ENCODE measurements around the gene WFIKKN1. TPM values are rescaled to one million over a fixed set of nuclear protein-coding genes. Genes with fewer than 3 reads are reported as not detected.

WFIKKN1 gene
- total and polyA plus RNA-seq, 2 donors, result 0.33 to 2.1 TPM

- DNase-seq (ENCODE audit: low read depth in 6 of 9, low spot score in 9 of 9), result no peak
- H3K27me3 ChIP-seq (ENCODE audit: control insufficient read depth in 2 of 2, insufficient read depth in 1 of 2, low read length in 1 of 2), result peaks cover 7 to 25% of the 10 kb centered on the region in 2 donors
- H3K4me3 ChIP-seq (ENCODE audit: low read length in 2 of 2), result no peak overlapping the region
- WGBS, result 95% methylated on average over 28 of the region's 28 CpGs
- peaks cover 29 to 31% of the 10 kb centered on the region in 2 donors for H3K36me3 ChIP-seq (ENCODE audit: control insufficient read depth in 2 of 2, insufficient read depth in 2 of 2, low read length in 1 of 2)
- H3K9me3 ChIP-seq (ENCODE audit: control insufficient read depth in 2 of 2, insufficient read depth in 1 of 2, low read length in 1 of 2), result peaks cover 0 to 1% of the 10 kb centered on the region in 2 donors
- peaks cover 19 to 56% of the 10 kb centered on the region in 2 donors for H3K4me1 ChIP-seq (ENCODE audit: control insufficient read depth in 2 of 2, insufficient read depth in 2 of 2, low read length in 2 of 2)
- H3K27ac ChIP-seq (ENCODE audit: low read depth in 1 of 2, low read length in 1 of 2), result no peak overlapping the region
Observed at GRCh38 chr16:681746-682427, 51.1 kb downstream of the WFIKKN1 start.

DNA sequence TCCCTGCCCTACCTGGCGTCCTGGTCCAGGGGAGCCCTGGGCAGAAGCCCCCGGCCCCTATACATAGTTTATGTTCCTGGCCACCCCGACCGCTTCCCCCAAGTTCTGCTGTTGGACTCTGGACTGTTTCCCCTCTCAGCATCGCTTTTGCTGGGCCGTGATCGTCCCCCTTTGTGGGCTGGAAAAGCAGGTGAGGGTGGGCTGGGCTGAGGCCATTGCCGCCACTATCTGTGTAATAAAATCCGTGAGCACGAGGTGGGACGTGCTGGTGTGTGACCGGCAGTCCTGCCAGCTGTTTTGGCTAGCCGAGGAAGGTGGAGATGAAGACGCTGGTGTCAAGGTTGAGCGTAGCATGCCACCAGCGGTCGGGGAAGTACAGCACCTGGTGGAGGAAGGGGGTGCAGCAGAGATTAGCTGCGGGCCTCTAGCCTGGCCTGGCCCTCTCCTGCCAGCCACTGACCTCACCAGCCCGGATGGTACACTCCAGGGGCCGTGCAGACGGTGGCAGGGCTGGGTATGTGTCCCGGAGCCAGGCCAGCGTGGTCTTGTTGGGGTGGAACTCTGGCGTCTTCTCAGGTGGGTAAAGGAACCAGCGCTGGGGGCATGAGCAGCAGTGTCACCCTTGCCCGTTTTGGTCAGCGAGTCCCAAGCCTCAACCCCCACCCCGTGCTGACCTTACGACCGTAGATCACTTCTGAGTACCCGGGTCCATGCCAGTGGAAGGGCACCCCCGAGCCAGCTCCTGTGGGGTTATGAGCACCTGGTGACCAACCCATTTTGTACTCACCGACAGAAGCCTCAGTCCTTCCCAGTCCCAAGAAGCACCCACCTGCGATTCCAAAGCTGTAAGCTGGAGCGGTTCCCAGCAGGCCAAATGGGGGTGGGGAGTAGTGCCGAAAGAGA lies 52.0 kb downstream of the WFIKKN1 start:
- H3K4me3 ChIP-seq (ENCODE audit: low read length in 2 of 2), result peak overlapping the region in 1 of 2 donors; percentile 37
- peaks cover 19 to 49% of the 10 kb centered on the region in 2 donors for H3K4me1 ChIP-seq (ENCODE audit: control insufficient read depth in 2 of 2, insufficient read depth in 2 of 2, low read length in 2 of 2)
- 96% methylated on average over 36 of the region's 36 CpGs for WGBS
- H3K36me3 ChIP-seq (ENCODE audit: control insufficient read depth in 2 of 2, insufficient read depth in 2 of 2, low read length in 1 of 2), result peaks cover 36 to 37% of the 10 kb centered on the region in 2 donors
- H3K27ac ChIP-seq (ENCODE audit: low read depth in 1 of 2, low read length in 1 of 2), result no peak overlapping the region
- peaks cover 2 to 16% of the 10 kb centered on the region in 2 donors for H3K27me3 ChIP-seq (ENCODE audit: control insufficient read depth in 2 of 2, insufficient read depth in 1 of 2, low read length in 1 of 2)
- no peak for DNase-seq (ENCODE audit: low read depth in 6 of 9, low spot score in 9 of 9)
- peaks cover 0 to 1% of the 10 kb centered on the region in 2 donors for H3K9me3 ChIP-seq (ENCODE audit: control insufficient read depth in 2 of 2, insufficient read depth in 1 of 2, low read length in 1 of 2)

DNA sequence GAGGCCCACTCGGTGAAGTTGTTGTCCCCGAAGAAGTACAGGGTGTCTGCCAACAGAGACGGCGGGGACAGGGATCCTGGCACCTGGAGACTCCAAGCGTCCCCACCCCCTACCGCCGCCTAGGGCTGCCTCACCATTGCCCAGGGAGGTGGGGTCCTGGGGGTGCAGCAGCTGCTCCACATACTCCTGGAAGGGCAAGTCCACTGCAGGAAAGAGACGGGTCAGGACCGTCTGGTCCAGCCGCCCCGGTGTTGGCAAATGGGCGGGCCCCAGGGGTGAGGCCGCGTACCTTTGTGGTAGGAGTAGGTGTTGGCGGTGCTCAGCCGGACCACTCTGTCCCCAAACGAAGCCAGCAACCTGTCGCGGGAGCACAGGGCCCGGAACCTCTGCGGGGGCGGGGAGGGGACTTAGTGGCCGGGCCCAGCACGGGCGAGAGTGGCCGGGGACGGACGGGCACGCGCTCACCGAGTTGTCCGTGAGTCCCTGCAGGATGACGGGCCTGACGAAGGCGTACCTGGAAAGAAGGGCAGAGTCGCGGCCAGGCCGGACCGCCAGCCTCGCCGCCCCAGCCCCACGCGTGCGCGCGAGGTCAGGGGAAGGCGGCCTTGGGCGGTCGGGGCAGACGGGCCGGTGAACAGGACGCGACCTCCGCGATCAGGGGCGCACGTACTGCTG lies 52.7 kb downstream of the WFIKKN1 start:
- Histone ChIP-seq H3K4me1 (ENCODE audit: control insufficient read depth in 2 of 2, insufficient read depth in 2 of 2, low read length in 2 of 2) (peaks cover 20 to 42% of the 10 kb centered on the region in 2 donors), H3K4me3 (ENCODE audit: low read length in 2 of 2) (peak overlapping the region; percentile 37 to 79), H3K27ac (ENCODE audit: low read depth in 1 of 2, low read length in 1 of 2) (peak overlapping the region in 1 of 2 donors; percentile 68), H3K27me3 (ENCODE audit: control insufficient read depth in 2 of 2, insufficient read depth in 1 of 2, low read length in 1 of 2) (peaks cover 0 to 8% of the 10 kb centered on the region in 2 donors), H3K9me3 (ENCODE audit: control insufficient read depth in 2 of 2, insufficient read depth in 1 of 2, low read length in 1 of 2) (peaks cover 0 to 1% of the 10 kb centered on the region in 2 donors), H3K36me3 (ENCODE audit: control insufficient read depth in 2 of 2, insufficient read depth in 2 of 2, low read length in 1 of 2) (peaks cover 36 to 39% of the 10 kb centered on the region in 2 donors)
- no peak for DNase-seq (ENCODE audit: low read depth in 6 of 9, low spot score in 9 of 9)
- 30% methylated on average over 57 of the region's 57 CpGs for WGBS

Other genes with a start within 250 kb of the WFIKKN1 start
- gene PGAP6, start 249.0 kb upstream of the WFIKKN1 start, total RNA-seq, result 22.1 TPM
- 47.4 TPM for gene PGAP6, start 249.0 kb upstream of the WFIKKN1 start, polyA plus RNA-seq
- 57.1 TPM for gene NME4, start 233.8 kb upstream of the WFIKKN1 start, total RNA-seq
- 34.4 TPM for gene NME4, start 233.8 kb upstream of the WFIKKN1 start, polyA plus RNA-seq
- 4.5 TPM for gene DECR2, start 229.1 kb upstream of the WFIKKN1 start, total RNA-seq
- gene DECR2, start 229.1 kb upstream of the WFIKKN1 start, polyA plus RNA-seq, result 14.2 TPM
- 6.8 TPM for gene RAB11FIP3, start 205.3 kb upstream of the WFIKKN1 start, total RNA-seq
- 26.7 TPM for gene RAB11FIP3, start 205.3 kb upstream of the WFIKKN1 start, polyA plus RNA-seq
- 16.8 TPM for gene CAPN15, start 103.3 kb upstream of the WFIKKN1 start, total RNA-seq
- 40.4 TPM for gene CAPN15, start 103.3 kb upstream of the WFIKKN1 start, polyA plus RNA-seq
- under 0.01 TPM for gene PRR35, start 70.6 kb upstream of the WFIKKN1 start, total RNA-seq
- gene PRR35, start 70.6 kb upstream of the WFIKKN1 start, polyA plus RNA-seq, result 0.09 TPM
- gene NHLRC4, start 64.0 kb upstream of the WFIKKN1 start, total RNA-seq, result 5.5 TPM
- 3.1 TPM for gene NHLRC4, start 64.0 kb upstream of the WFIKKN1 start, polyA plus RNA-seq
- gene PIGQ, start 61.0 kb upstream of the WFIKKN1 start, total RNA-seq, result 14.4 TPM
- gene PIGQ, start 61.0 kb upstream of the WFIKKN1 start, polyA plus RNA-seq, result 65.4 TPM
- gene RAB40C, start 40.9 kb upstream of the WFIKKN1 start, total RNA-seq, result 20.1 TPM
- 43.3 TPM for gene RAB40C, start 40.9 kb upstream of the WFIKKN1 start, polyA plus RNA-seq
- 97.6 TPM for gene METTL26, start 5.3 kb downstream of the WFIKKN1 start, total RNA-seq
- gene METTL26, start 5.3 kb downstream of the WFIKKN1 start, polyA plus RNA-seq, result 110 TPM
- gene MCRIP2, start 10.8 kb downstream of the WFIKKN1 start, total RNA-seq, result 17.0 TPM
- gene MCRIP2, start 10.8 kb downstream of the WFIKKN1 start, polyA plus RNA-seq, result 25.2 TPM
- gene WDR90, start 18.4 kb downstream of the WFIKKN1 start, total RNA-seq, result 10.1 TPM
- 22.6 TPM for gene WDR90, start 18.4 kb downstream of the WFIKKN1 start, polyA plus RNA-seq
- gene RHOT2, start 37.1 kb downstream of the WFIKKN1 start, total RNA-seq, result 39.3 TPM
- 252 TPM for gene RHOT2, start 37.1 kb downstream of the WFIKKN1 start, polyA plus RNA-seq
- 5.1 TPM for gene RHBDL1, start 44.7 kb downstream of the WFIKKN1 start, total RNA-seq
- gene RHBDL1, start 44.7 kb downstream of the WFIKKN1 start, polyA plus RNA-seq, result 3.1 TPM
- gene STUB1, start 49.4 kb downstream of the WFIKKN1 start, total RNA-seq, result 70.2 TPM
- gene STUB1, start 49.4 kb downstream of the WFIKKN1 start, polyA plus RNA-seq, result 122 TPM
- 23.4 TPM for gene JMJD8, start 53.3 kb downstream of the WFIKKN1 start, total RNA-seq
- 31.2 TPM for gene JMJD8, start 53.3 kb downstream of the WFIKKN1 start, polyA plus RNA-seq
- 2.2 TPM for gene WDR24, start 59.4 kb downstream of the WFIKKN1 start, total RNA-seq
- 10.1 TPM for gene WDR24, start 59.4 kb downstream of the WFIKKN1 start, polyA plus RNA-seq
- gene FBXL16, start 74.8 kb downstream of the WFIKKN1 start, total RNA-seq, result 0.76 TPM
- 9.6 TPM for gene FBXL16, start 74.8 kb downstream of the WFIKKN1 start, polyA plus RNA-seq
- 21.9 TPM for gene METRN, start 84.1 kb downstream of the WFIKKN1 start, total RNA-seq
- 24.2 TPM for gene METRN, start 84.1 kb downstream of the WFIKKN1 start, polyA plus RNA-seq
- gene ANTKMT, start 90.2 kb downstream of the WFIKKN1 start, total RNA-seq, result 53.9 TPM
- 56.2 TPM for gene ANTKMT, start 90.2 kb downstream of the WFIKKN1 start, polyA plus RNA-seq
- 4.8 TPM for gene CCDC78, start 95.5 kb downstream of the WFIKKN1 start, total RNA-seq
- 12.4 TPM for gene CCDC78, start 95.5 kb downstream of the WFIKKN1 start, polyA plus RNA-seq
- 15.7 TPM for gene HAGHL, start 96.1 kb downstream of the WFIKKN1 start, total RNA-seq
- gene HAGHL, start 96.1 kb downstream of the WFIKKN1 start, polyA plus RNA-seq, result 50.6 TPM
- gene CIAO3, start 110.0 kb downstream of the WFIKKN1 start, total RNA-seq, result 20.8 TPM
- gene CIAO3, start 110.0 kb downstream of the WFIKKN1 start, polyA plus RNA-seq, result 60.4 TPM
- gene MSLN, start 129.7 kb downstream of the WFIKKN1 start, total RNA-seq, result 0.61 TPM
- 2.6 TPM for gene MSLN, start 129.7 kb downstream of the WFIKKN1 start, polyA plus RNA-seq
- 16.9 TPM for gene RPUSD1, start 157.4 kb downstream of the WFIKKN1 start, total RNA-seq
- gene RPUSD1, start 157.4 kb downstream of the WFIKKN1 start, polyA plus RNA-seq, result 20.9 TPM
- 20.4 TPM for gene CHTF18, start 157.6 kb downstream of the WFIKKN1 start, total RNA-seq
- gene CHTF18, start 157.6 kb downstream of the WFIKKN1 start, polyA plus RNA-seq, result 38.8 TPM
- not detected for gene GNG13, start 169.7 kb downstream of the WFIKKN1 start, total RNA-seq
- 0.55 TPM for gene GNG13, start 169.7 kb downstream of the WFIKKN1 start, polyA plus RNA-seq